ENCODE measurements around the gene HS1BP3. TPM values are rescaled to one million over a fixed set of nuclear protein-coding genes. Genes with fewer than 3 reads are reported as not detected.

HS1BP3 gene
- polyA plus RNA-seq, 3 donors: 14.1 to 24.9 (median 21.0) TPM

- DNase-seq (ENCODE audit: extremely low read depth in 1 of 11, low read depth in 9 of 11, low spot score in 4 of 11): no peak
Measured at GRCh38 chr2:20678780-20679179, 27.9 kb upstream of the HS1BP3 start.

DNA sequence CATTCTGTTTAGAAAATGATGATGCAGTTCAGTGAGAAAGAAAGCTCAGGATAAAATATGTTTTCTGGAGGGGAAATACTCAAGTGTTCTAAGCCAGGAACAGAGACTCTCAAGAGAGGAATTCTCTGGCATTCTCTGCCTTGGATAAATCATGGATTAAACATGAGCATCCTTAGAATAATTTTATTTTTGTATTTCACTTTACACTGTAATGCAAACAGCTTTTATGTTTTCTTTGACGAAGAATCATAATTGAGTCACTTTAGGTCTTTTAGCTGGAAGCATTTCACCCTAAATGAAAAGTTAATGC lies 27.1 kb upstream of the HS1BP3 start:
- no peak for DNase-seq (ENCODE audit: extremely low read depth in 1 of 11, low read depth in 9 of 11, low spot score in 4 of 11)

- no peak for DNase-seq (ENCODE audit: extremely low read depth in 1 of 11, low read depth in 9 of 11, low spot score in 4 of 11)
Measured at GRCh38 chr2:20677301-20678085, 26.6 kb upstream of the HS1BP3 start.

DNA sequence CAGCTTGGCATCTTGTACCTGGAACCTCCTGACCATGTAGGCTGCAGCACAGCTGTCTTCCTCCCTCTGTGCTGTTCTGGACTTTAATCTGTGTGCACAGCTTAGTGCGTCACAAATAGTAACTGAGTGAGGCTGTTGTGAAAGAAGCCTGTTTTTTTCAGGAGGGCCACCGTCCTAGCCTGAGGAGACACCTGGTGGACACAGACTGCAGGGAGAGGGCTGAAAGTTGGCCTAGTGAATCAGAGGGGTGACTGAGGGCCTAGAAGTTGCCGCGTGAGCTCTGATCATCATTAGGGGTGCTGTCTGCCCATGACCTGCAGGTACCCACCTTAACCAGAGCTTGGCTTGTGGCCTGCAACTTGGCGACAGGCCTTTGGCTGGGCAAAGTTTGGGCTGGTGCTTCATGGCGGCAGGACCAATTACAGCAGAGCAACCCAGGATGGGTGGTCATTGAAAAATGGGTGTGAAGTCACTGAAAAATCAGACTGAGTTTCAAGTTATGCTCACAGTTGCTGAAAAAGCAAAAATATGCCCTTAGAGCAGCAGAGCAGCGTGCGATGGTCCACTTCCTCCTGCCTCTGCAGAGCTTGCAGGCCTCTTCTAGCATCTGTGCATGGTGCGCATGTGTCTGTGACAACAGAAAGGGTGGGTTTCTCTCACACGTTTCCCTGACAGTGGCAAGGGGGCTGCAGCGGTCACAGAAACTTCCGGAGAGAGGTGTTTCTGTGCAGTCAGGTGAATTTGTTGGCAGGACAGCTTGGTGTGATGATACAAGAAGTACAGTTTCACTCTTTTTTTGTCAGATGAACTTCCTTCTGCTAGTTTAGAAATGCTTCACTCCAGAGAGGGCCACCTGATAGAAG lies 25.7 kb upstream of the HS1BP3 start:
- no peak for DNase-seq (ENCODE audit: extremely low read depth in 1 of 11, low read depth in 9 of 11, low spot score in 4 of 11)

DNA sequence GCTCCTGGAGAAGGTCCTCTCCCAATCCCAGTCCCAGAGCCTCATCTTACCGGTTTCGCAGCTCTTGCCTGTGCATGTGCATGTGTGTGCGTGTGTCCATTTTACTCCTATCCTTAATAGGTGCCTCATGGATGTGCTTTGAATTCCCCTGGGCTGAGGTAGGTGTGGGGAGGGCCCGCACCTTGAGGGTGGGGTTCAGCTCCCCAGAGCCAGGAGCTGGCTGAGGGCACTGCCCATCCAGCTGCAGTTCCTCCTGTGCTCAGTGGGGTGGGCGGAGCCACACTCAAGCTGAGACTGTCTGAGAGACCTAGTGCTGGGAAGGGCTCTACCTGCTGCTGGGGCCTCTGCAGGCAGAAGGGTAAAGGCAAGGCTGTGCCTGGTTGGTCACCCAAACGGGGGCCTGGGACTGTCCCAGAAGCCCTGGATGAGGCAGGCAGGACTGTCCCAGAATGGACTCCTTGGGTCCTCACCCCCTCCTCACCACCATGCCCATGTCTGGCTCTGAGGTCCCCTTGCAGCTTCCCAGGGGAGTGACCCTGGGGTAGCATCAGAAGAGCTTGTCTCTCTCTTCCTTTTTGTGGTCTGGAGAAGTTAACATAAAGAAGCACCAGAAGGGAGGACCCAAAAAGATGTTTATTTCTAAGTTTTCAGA lies 24.9 kb upstream of the HS1BP3 start:
- DNase-seq (ENCODE audit: extremely low read depth in 1 of 11, low read depth in 9 of 11, low spot score in 4 of 11): no peak

- DNase-seq (ENCODE audit: extremely low read depth in 1 of 11, low read depth in 9 of 11, low spot score in 4 of 11): no peak
Measured at GRCh38 chr2:20674974-20675679, 24.2 kb upstream of the HS1BP3 start.

DNA sequence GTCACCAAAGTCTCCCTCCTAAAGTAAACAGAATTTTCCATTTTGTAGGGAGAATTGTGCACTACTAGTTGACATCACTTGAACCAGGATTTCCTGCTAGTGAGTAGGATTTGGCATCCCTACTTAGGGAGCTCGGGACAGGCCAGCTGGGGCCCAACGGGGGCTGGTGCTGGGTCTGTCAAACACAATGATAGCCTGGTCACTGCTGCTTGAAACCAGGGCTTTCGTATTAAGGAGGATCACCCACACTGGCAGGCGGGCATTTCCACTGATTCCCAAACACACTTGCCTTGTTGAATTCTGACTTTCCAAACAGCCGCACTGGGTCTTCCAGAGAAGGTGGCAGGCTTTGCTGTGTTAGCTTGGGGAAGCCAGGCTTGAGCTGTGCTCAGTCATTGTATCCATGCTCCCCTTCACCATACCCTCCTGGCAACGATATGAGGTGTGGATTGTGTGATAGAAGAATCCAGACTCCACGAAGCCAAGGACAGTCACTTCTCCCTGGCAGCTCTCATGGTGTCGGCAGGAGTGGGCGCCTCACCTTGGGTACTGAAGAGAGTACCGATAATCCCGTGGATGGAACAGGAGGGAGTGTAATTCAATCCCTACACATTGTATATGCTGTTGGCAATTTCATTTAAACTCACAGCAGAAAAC lies 23.5 kb upstream of the HS1BP3 start:
- DNase-seq (ENCODE audit: extremely low read depth in 1 of 11, low read depth in 9 of 11, low spot score in 4 of 11): no peak

DNA sequence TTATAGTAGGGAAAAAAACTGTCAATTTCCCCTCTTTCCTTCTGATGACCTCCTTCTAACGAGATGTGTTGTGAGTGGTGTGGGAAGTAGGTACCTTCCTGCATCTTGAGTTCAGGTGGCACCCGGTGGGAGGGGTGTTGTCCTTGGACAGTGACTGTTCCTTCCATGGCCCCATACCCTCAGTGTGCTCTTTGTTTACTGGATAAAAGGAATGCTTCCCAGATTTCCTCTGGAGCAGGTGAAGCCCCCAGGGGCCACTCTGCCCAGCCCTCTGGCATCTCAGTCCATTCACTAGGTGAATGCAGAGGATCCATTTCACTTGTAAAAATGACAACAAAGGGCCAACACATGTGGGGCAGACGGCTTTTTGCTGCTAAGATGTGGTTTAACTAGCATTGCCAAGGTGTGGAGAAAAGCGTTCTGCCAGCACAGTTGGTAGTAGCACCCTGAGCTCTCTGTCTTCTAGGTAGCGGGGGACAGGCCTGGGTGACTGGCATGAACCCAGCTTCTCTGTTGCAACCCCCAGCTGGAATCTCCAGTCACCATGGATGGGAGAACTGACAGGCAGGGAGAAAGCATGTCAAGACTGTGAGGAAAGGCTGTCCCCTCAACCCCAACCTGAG lies 22.9 kb upstream of the HS1BP3 start:
- no peak for DNase-seq (ENCODE audit: extremely low read depth in 1 of 11, low read depth in 9 of 11, low spot score in 4 of 11)

GRCh38 chr2:20672201-20672951 lies 21.5 kb upstream of the HS1BP3 start:
- no peak for DNase-seq (ENCODE audit: extremely low read depth in 1 of 11, low read depth in 9 of 11, low spot score in 4 of 11)

DNA sequence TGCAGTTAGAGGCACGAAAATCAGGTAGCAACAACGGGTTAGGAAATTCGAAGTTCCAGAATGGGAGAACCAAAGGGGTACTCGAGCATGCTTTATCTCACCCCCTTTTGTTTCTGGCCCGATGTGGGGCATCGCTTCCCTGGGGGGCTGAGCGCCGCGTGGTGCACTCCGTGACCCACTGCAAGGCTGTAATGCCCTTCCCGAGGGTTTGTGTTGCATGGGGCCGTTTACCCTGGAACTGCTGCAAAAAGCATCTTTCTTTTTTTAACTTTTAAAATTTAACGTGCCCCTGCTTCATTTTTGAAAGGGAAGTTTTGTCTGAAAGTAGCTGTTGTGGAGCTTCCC lies 20.8 kb upstream of the HS1BP3 start:
- DNase-seq (ENCODE audit: extremely low read depth in 1 of 11, low read depth in 9 of 11, low spot score in 4 of 11): no peak

DNA sequence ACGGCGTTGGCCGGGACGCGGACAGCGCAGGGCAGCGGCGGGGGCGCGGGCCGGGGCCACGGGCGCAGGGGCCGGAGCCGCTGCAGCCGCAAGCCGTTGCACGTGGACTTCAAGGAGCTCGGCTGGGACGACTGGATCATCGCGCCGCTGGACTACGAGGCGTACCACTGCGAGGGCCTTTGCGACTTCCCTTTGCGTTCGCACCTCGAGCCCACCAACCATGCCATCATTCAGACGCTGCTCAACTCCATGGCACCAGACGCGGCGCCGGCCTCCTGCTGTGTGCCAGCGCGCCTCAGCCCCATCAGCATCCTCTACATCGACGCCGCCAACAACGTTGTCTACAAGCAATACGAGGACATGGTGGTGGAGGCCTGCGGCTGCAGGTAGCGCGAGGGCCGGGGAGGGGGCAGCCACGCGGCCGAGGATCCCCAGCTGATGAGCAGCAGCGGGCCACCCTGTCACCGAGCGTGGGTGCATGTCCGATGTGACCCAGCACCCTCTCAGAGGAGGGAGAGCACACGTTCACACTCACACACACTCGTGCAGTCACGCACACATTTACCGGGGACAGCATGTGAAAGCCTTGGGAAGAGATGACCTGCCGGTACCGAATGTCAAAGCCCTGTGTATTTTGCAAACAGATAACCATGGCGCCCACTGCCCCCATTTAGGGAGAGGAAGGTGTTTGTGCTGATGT lies 20.3 kb upstream of the HS1BP3 start:
- no peak for DNase-seq (ENCODE audit: extremely low read depth in 1 of 11, low read depth in 9 of 11, low spot score in 4 of 11)

DNA sequence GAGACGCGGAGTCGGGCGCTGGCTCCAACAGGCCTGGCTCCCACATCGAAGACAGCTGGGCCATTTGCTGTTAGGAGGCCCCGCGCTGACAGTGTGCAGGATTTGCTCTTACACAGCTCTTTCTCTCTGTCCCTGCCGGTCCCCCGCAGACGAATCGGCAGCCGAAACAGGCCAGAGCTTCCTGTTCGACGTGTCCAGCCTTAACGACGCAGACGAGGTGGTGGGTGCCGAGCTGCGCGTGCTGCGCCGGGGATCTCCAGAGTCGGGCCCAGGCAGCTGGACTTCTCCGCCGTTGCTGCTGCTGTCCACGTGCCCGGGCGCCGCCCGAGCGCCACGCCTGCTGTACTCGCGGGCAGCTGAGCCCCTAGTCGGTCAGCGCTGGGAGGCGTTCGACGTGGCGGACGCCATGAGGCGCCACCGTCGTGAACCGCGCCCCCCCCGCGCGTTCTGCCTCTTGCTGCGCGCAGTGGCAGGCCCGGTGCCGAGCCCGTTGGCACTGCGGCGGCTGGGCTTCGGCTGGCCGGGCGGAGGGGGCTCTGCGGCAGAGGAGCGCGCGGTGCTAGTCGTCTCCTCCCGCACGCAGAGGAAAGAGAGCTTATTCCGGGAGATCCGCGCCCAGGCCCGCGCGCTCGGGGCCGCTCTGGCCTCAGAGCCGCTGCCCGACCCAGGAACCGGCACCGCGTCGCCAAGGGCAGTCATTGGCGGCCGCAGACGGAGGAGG lies 19.6 kb upstream of the HS1BP3 start:
- DNase-seq (ENCODE audit: extremely low read depth in 1 of 11, low read depth in 9 of 11, low spot score in 4 of 11): no peak

- DNase-seq (ENCODE audit: extremely low read depth in 1 of 11, low read depth in 9 of 11, low spot score in 4 of 11): no peak
Measured at GRCh38 chr2:20669562-20670314, 18.8 kb upstream of the HS1BP3 start.

GRCh38 chr2:20668871-20669475 lies 18.1 kb upstream of the HS1BP3 start:
- no peak for DNase-seq (ENCODE audit: extremely low read depth in 1 of 11, low read depth in 9 of 11, low spot score in 4 of 11)

- DNase-seq (ENCODE audit: extremely low read depth in 1 of 11, low read depth in 9 of 11, low spot score in 4 of 11): no peak
Measured at GRCh38 chr2:20668451-20668850, 17.6 kb upstream of the HS1BP3 start.

All from renal cortex interstitium (tissue), 11 donors.